CD14-positive monocyte (primary cell): ENCODE measurements around the gene THSD7B. TPM values are rescaled to one million over a fixed set of nuclear protein-coding genes. Genes with fewer than 3 reads are reported as not detected.

Experiments
- DNase-seq, 3 donors: peaks; one replicate each; pipeline ENCODE4 v3.0.0-alpha.2; 2011 to 2022
- H2AFZ ChIP-seq: 2 replicates; pipeline ENCODE4 v1.6.0; 2012; ENCODE audit warnings: mild to moderate bottlenecking, low read depth, low read length, inconsistent platforms; ENCODE audit not compliant: insufficient read depth, poor library complexity, severe bottlenecking
- H3K27ac ChIP-seq, 2 donors: 1 replicate in 1 of 2; 2 replicates in 1 of 2; pipeline ENCODE4 v1.5.1; 2012 to 2013; ENCODE audit warnings: low read length in 2 of 2, control low read depth in 1 of 2, inconsistent platforms in 1 of 2, low read depth in 1 of 2, mild to moderate bottlenecking in 1 of 2
- H3K27me3 ChIP-seq, 2 donors: one replicate each; pipeline versions ENCODE4 v1.6.0 to v1.6.1; 2011 to 2013; ENCODE audit warnings: low read length in 2 of 2; ENCODE audit not compliant: control insufficient read depth in 2 of 2, insufficient read depth in 2 of 2
- H3K36me3 ChIP-seq, 2 donors: replicated peaks in 1 of 2; 1 replicate in 1 of 2; 2 replicates in 1 of 2; pipeline versions ENCODE4 v1.5.1 to v1.6.1; 2012 to 2013; ENCODE audit warnings: low read length in 2 of 2, control low read depth in 1 of 2, inconsistent platforms in 1 of 2, mild to moderate bottlenecking in 1 of 2; ENCODE audit not compliant: insufficient read depth in 2 of 2, control insufficient read depth in 1 of 2
- H3K4me1 ChIP-seq, 2 donors: 1 replicate in 1 of 2; 2 replicates in 1 of 2; pipeline versions ENCODE4 v1.5.1 to v1.6.1; 2012 to 2013; ENCODE audit warnings: low read length in 2 of 2, control low read depth in 1 of 2, inconsistent platforms in 1 of 2, mild to moderate bottlenecking in 1 of 2, moderate library complexity in 1 of 2; ENCODE audit not compliant: insufficient read depth in 2 of 2, control insufficient read depth in 1 of 2
- H3K4me2 ChIP-seq: replicated peaks from 2 replicates; pipeline ENCODE3; 2012; ENCODE audit warnings: low read length, moderate library complexity, mild to moderate bottlenecking; ENCODE audit not compliant: poor library complexity, severe bottlenecking; ENCODE audit errors: extremely low read depth
- H3K4me3 ChIP-seq, 3 experiments: fragments of 200-600 bp in 1 of 3; sonication (generic) in 1 of 3; replicated peaks in 1 of 3; 1 replicate in 2 of 3; 2 replicates in 1 of 3; pipeline ENCODE4 v1.5.1; 2011 to 2013; ENCODE audit warnings: low read length in 3 of 3, mild to moderate bottlenecking in 3 of 3, control low read depth in 2 of 3, low read depth in 2 of 3, inconsistent platforms in 1 of 3, moderate library complexity in 1 of 3
- H3K79me2 ChIP-seq: 2 replicates; pipeline ENCODE4 v1.6.0; 2012; ENCODE audit warnings: mild to moderate bottlenecking, control low read depth, inconsistent platforms, low read length, moderate library complexity; ENCODE audit not compliant: insufficient read depth
- H3K9ac ChIP-seq: 2 replicates; pipeline ENCODE4 v1.6.0; 2017; ENCODE audit warnings: low read length, mild to moderate bottlenecking; ENCODE audit not compliant: insufficient read depth, poor library complexity, severe bottlenecking
- H3K9me3 ChIP-seq, 2 donors: replicated peaks in 1 of 2; 1 replicate in 1 of 2; 2 replicates in 1 of 2; pipeline versions ENCODE4 v1.5.1 to v1.6.1; 2012 to 2013; ENCODE audit warnings: low read length in 2 of 2, control low read depth in 1 of 2; ENCODE audit not compliant: control insufficient read depth in 1 of 2, insufficient read depth in 1 of 2
- H4K20me1 ChIP-seq: 2 replicates; pipeline ENCODE4 v1.6.0; 2012; ENCODE audit warnings: mild to moderate bottlenecking, low read length, control low read depth, moderate library complexity; ENCODE audit not compliant: insufficient read depth
- H3K27ac Mint-ChIP-seq, 7 donors: one replicate each; pipeline ENCODE4 v1.8.0; 2020; ENCODE audit warnings: mild to moderate bottlenecking in 7 of 7, mixed read lengths in 7 of 7, moderate library complexity in 6 of 7, inconsistent platforms in 2 of 7
- H3K27me3 Mint-ChIP-seq, 3 donors: one replicate each; pipeline ENCODE4 v1.8.0; 2021 to 2022; ENCODE audit warnings: low read depth in 3 of 3, mild to moderate bottlenecking in 3 of 3, mixed read lengths in 3 of 3, moderate library complexity in 3 of 3, inconsistent platforms in 1 of 3
- H3K36me3 Mint-ChIP-seq, 2 donors: one replicate each; pipeline ENCODE4 v1.8.0; 2020; ENCODE audit warnings: mixed read lengths in 2 of 2, inconsistent platforms in 1 of 2, mild to moderate bottlenecking in 1 of 2
- H3K4me1 Mint-ChIP-seq: one replicate; pipeline ENCODE4 v1.8.0; 2020; ENCODE audit warnings: mild to moderate bottlenecking, mixed read lengths
- H3K4me3 Mint-ChIP-seq, 2 donors: one replicate each; pipeline ENCODE4 v1.8.0; 2020; ENCODE audit warnings: mild to moderate bottlenecking in 2 of 2, mixed read lengths in 2 of 2, moderate library complexity in 1 of 2
- H3K9me3 Mint-ChIP-seq, 7 donors: one replicate each; pipeline ENCODE4 v1.8.0; 2020 to 2022; ENCODE audit warnings: mixed read lengths in 7 of 7, mild to moderate bottlenecking in 6 of 7, moderate library complexity in 6 of 7, inconsistent platforms in 2 of 7
- WGBS: methylation state at CpG from one replicate; pipeline ENCODE4 v1.1.5; 2013; ENCODE audit warnings: missing lambda C conversion rate; ENCODE audit not compliant: insufficient coverage; 5-methylcytosine and 5-hydroxymethylcytosine counted together
- intact Hi-C, 2 donors: fragments of 100-400 bp; cut with micrococcal nuclease; formaldehyde crosslinking; loops; one replicate each; pipeline versions ENCODE4 v1.15.0 to v1.15.1; 2023
- polyA plus RNA-seq, 3 donors: library from polyadenylated mRNA; depleted of rRNA in 1 of 3; unstranded in 2 of 3; stranded (reverse) in 1 of 3; fragments of 300-500 nt in 2 of 3; fragments of >200 nt in 1 of 3; fragmentation: Illumina TruSeq in 2 of 3; gene quantifications; 1 replicate in 2 of 3; 2 replicates in 1 of 3; pipeline ENCODE4 v1.2.3, GENCODE V29; 2012 to 2021
- TF ChIP-seq, protein P1 (sequence below): fragments of 200-600 bp; IDR thresholded peaks from one replicate; pipeline ENCODE4 v1.8.0; 2022; ENCODE audit warnings: antibody characterized with exemption, mild to moderate bottlenecking

The THSD7B gene
- polyA plus RNA-seq, 3 donors = not detected

DNA sequence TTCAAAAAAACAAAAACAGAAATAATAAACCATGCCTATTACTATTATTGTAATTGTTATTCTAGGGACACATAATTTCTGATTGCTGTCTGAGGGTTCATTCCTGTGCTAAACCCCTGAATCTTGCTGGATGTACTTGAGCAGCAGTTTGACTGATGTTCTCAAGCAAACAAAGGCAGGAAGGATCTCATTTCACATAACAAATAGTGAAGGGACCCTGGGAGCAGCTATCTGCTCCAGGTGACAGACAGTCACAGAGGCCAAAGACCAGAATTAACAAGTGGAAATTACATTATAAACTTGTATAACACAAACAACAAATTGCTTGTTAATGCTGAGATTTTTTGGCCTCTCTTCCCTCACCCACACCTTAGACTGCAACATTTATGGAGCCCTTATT is 284.2 kb downstream of the THSD7B start:
- no peak overlapping the region for H3K4me3 Mint-ChIP-seq
- no peaks in the 10 kb centered on the region for H3K27me3 ChIP-seq
- H3K36me3 ChIP-seq = no peaks in the 10 kb centered on the region
- no peak overlapping the region for H3K4me2 ChIP-seq
- no peaks in the 10 kb centered on the region for H3K9me3 ChIP-seq
- H3K27me3 Mint-ChIP-seq = no peaks in the 10 kb centered on the region
- intact Hi-C loops = no loop called here
- no peak overlapping the region for H3K4me3 ChIP-seq
- H2AFZ ChIP-seq = no peak overlapping the region
- H3K27ac Mint-ChIP-seq = no peak overlapping the region
- H3K36me3 Mint-ChIP-seq = no peaks in the 10 kb centered on the region
- H3K9ac ChIP-seq = no peak overlapping the region
- no peaks in the 10 kb centered on the region for H4K20me1 ChIP-seq
- TF ChIP-seq, protein P1, sequence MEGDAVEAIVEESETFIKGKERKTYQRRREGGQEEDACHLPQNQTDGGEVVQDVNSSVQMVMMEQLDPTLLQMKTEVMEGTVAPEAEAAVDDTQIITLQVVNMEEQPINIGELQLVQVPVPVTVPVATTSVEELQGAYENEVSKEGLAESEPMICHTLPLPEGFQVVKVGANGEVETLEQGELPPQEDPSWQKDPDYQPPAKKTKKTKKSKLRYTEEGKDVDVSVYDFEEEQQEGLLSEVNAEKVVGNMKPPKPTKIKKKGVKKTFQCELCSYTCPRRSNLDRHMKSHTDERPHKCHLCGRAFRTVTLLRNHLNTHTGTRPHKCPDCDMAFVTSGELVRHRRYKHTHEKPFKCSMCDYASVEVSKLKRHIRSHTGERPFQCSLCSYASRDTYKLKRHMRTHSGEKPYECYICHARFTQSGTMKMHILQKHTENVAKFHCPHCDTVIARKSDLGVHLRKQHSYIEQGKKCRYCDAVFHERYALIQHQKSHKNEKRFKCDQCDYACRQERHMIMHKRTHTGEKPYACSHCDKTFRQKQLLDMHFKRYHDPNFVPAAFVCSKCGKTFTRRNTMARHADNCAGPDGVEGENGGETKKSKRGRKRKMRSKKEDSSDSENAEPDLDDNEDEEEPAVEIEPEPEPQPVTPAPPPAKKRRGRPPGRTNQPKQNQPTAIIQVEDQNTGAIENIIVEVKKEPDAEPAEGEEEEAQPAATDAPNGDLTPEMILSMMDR = no peak
- H3K4me1 ChIP-seq = no peaks in the 10 kb centered on the region
- H3K27ac ChIP-seq = no peak overlapping the region
- DNase-seq = no peak
- no peaks in the 10 kb centered on the region for H3K79me2 ChIP-seq
- H3K4me1 Mint-ChIP-seq = no peaks in the 10 kb centered on the region
- H3K9me3 Mint-ChIP-seq = peaks cover 0 to 2% (median 0%) of the 10 kb centered on the region in 7 donors

- Mint-ChIP-seq H3K4me1 (no peaks in the 10 kb centered on the region), H3K4me3 (no peak overlapping the region), H3K9me3 (peaks cover 0 to 2% (median 0%) of the 10 kb centered on the region in 7 donors), H3K27me3 (no peaks in the 10 kb centered on the region), H3K27ac (no peak overlapping the region), H3K36me3 (no peaks in the 10 kb centered on the region)
- H3K9me3 ChIP-seq = no peaks in the 10 kb centered on the region
- no peak overlapping the region for H3K4me3 ChIP-seq
- DNase-seq = no peak
- TF ChIP-seq, protein P1 = no peak
- H3K4me2 ChIP-seq = no peak overlapping the region
- H3K79me2 ChIP-seq = no peaks in the 10 kb centered on the region
- H3K36me3 ChIP-seq = no peaks in the 10 kb centered on the region
- no peak overlapping the region for H2AFZ ChIP-seq
- intact Hi-C loops = no loop called here
- no CpG with 5 or more reads among the region's 2 CpGs for WGBS
- H4K20me1 ChIP-seq = no peaks in the 10 kb centered on the region
- no peak overlapping the region for H3K9ac ChIP-seq
- no peaks in the 10 kb centered on the region for H3K4me1 ChIP-seq
- H3K27ac ChIP-seq = no peak overlapping the region
- no peaks in the 10 kb centered on the region for H3K27me3 ChIP-seq
Observed at GRCh38 chr2:137050949-137051348, 285.6 kb downstream of the THSD7B start.
